GM19372 (cell line): ENCODE measurements around the gene CDR2L.
A peak's percentile ranks its signal among the peaks of the same experiment; 100 is the strongest.
"Not testable (repeated sequence)": the region's sequence is repeated elsewhere in the genome, so short reads cannot be mapped to it uniquely, and the experiment has no call there.

Source experiments
- ATAC-seq: cut with Tn5 transposase; IDR thresholded peaks from one replicate; pipeline ENCODE4 v1.9.1; 2021; ENCODE audit warnings: mild to moderate bottlenecking, low read depth, moderate library complexity; ENCODE audit not compliant: unreplicated experiment

CDR2L gene

GRCh38 chr17:75034236-75034908 is 46.9 kb downstream of the CDR2L start:
- peak; percentile 47 for ATAC-seq

- ATAC-seq, result no peak
Observed at GRCh38 chr17:75036643-75037268, 49.3 kb downstream of the CDR2L start.

- ATAC-seq, result no peak
Observed at GRCh38 chr17:75039238-75039637, 51.8 kb downstream of the CDR2L start.

GRCh38 chr17:75041656-75042280 is 54.3 kb downstream of the CDR2L start:
- ATAC-seq, result no peak

GRCh38 chr17:75043789-75044188 is 56.4 kb downstream of the CDR2L start:
- ATAC-seq, result not testable (repeated sequence)

GRCh38 chr17:75044716-75045115 is 57.3 kb downstream of the CDR2L start:
- ATAC-seq, result no peak

- ATAC-seq, result not testable (repeated sequence)
Observed at GRCh38 chr17:75045946-75046406, 58.5 kb downstream of the CDR2L start.

- peak; percentile 97 for ATAC-seq
Observed at GRCh38 chr17:75046407-75047289, 59.2 kb downstream of the CDR2L start, which contains the start of the genes ATP5PD and KCTD2. TSS of gene ATP5PD (minus strand) at chr17:75046969. CDS start at chr17:75042650, 4,319 bp downstream. TSS of gene KCTD2 (plus strand) at chr17:75047225. CDS start at chr17:75047251, 26 bp downstream.

- peak; percentile 7 for ATAC-seq
Observed at GRCh38 chr17:75047398-75048098, 60.1 kb downstream of the CDR2L start.

GRCh38 chr17:75048249-75048878 is 60.9 kb downstream of the CDR2L start:
- ATAC-seq, result no peak

GRCh38 chr17:75049057-75049456 is 61.6 kb downstream of the CDR2L start:
- ATAC-seq, result no peak

- ATAC-seq, result no peak
Observed at GRCh38 chr17:75049706-75050105, 62.3 kb downstream of the CDR2L start.

GRCh38 chr17:75051941-75052340 is 64.5 kb downstream of the CDR2L start:
- ATAC-seq, result no peak
